Ramos (cell line): ENCODE data around the gene USP9X.

Experiments
- in situ Hi-C: fragments of 300-500 bp; cut with MboI; formaldehyde crosslinking; loops from one replicate; pipeline ENCODE4 v1.14.3; 2022; ENCODE audit warnings: low sequenced_read_pairs; ENCODE audit not compliant: unreplicated experiment

The USP9X gene

DNA sequence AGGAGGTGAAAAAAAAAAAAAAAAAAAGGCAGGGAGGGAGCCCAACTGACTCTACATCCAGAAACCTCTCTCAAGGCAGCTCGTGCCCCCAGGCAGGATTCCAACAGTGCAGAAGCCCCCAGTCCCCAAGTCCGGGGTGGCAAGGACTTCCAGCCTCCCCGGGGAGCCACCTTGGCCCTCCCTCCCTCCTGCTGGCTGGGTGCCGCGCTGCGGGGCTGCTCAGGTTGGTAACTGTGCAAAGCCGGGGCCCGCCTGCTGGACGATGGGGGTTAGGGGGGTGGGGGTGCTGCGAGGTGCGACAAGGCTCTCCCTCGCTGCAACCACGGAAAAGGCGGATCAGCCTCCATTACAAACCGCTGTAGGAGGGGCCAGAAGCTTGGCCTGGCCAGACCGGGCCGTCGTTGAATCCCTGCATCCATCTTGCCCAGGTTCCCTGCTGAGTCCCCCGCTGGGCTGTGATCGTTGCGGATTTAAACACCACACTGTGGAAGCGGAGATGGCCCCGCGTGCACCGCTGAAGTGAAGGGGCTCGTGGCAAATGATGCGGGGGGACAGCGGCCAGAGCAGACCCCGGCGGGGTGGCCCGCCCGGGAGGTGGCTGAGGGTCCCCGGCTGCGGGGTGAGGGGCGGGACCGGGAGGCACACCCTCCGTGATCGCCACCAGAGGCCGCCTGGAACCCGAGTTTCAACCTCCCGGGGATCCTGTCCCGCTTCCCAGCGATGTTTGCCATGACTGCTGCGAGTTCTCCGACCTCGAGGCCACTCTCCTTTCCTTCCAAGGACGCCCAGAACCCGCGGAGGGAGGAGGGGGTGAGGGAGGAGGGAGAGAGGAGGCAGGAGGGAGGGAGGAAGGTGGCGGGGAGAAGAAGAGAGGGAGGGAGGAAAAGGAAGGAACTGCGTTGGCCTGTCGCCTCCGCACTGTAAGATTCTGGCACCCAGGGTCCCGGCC lies 190.7 kb downstream of the USP9X start:
- in situ Hi-C loops: loop anchor here (25.0 kb wide), 1 partner anchor 486 kb away; no protein-coding TSS in a partner anchor

- in situ Hi-C loops: loop anchor here (25.0 kb wide), 1 partner anchor 485 kb away; no protein-coding TSS in a partner anchor
Measured at GRCh38 chrX:41276661-41277506, 191.6 kb downstream of the USP9X start.

DNA sequence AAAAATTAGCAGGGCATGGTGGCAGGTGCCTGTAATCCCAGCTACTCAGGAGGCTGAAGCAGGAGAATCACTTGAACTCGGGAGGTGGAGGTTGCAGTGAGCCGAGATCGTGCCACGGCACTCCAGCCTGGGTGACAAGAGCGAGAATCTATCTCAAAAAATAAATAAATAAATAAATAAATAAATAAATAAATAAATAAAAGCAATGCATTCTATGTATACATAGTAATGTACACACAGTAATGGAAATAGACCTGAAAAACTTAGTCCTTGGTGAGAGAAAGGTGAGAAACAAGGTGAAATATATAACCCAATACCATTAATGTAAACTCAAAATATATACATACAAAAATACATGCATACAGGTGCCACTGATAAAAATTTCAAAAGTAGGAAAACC lies 197.1 kb downstream of the USP9X start:
- in situ Hi-C loops: loop anchor here (25.0 kb wide), 1 partner anchor 480 kb away; no protein-coding TSS in a partner anchor

DNA sequence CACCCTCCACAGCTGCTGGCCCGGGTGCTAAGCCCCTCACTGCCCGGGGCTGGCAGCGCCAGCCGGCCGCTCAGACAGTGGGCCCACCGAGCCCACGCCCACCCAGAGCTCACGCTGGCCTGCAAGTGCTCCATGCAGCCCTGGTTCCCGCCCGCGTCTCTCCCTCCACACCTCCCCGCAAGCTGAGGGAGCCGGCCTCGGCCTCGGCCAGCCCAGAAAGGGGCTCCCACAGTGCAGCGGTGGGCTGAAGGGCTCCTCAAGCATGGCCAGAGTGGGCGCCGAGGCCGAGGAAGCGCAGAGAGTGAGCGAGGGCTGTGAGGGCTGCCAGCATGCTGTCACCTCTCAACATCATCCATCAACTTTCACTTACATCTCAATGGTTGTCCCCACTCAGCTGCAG lies 200.7 kb downstream of the USP9X start:
- in situ Hi-C loops: loop anchor here (25.0 kb wide), 1 partner anchor 476 kb away; no protein-coding TSS in a partner anchor
